ENCODE data around the gene CCDC85C.

The CCDC85C gene

GRCh38 chr14:99628887-99629618, 25.0 kb upstream of the CCDC85C start:
- DNase-seq: peak; percentile 44 to 57

DNA sequence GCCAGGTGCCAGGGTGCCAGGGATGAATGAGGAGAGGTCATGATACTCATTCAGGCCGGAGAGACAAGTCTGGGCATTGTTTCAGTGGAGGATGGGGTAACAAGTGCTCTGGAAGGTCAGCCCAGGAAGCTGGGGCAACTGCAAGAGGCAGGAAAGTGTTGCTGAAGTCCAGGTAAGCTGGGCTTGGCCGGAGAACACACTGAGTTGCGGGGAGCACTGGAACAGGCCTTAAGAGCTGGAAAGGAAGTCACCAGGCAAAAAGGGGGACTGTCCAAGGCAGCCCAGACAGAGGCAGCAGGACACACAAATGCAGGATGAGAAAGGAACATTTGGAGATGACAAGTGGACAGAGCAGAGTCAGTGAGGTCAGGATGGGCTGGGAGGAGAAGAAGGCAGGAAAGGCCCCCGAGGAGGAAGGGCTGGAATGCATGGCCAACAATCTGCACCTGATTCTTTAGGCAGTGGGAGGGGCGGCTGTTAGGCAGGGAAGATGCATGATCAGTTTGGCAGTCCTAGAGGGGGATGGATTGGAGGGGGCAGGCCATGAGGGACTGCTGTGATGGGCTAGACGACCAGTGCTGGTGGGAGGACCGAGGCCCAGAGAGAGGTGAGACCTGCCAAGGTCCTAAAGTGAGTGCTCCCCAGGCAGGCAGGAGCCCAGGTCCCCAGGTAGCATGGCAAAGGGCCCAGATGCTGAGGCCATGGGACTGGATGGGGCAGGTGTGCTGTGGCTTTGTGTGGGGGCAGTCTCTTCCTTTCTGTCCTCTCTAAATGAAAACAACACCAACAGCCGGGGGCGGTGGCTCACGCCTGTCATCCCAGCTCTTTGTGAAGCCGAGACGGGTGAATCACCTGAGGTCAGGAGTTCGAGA, 23.7 kb upstream of the CCDC85C start:
- DNase-seq: no peak

DNA sequence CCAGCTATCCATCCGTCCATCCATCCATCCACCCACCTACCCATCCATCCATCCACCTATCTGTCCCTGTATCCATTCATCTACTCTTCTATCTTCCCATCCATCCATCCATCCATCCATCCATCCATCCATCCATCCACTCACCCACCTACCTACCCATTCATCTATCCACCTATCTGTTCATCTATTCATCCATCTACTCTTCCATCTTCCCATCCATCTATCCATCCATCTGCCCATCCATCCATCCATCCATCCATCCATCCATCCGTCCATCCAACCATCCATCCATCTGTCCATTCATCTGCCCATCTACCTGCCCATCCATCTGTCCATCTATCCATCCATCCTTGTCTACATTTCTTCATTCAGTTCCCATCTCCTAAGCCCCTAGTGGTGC, 23.1 kb upstream of the CCDC85C start:
- no peak for DNase-seq

- no peak for DNase-seq
Observed at GRCh38 chr14:99626041-99626648, 22.1 kb upstream of the CCDC85C start.

GRCh38 chr14:99625476-99625875, 21.5 kb upstream of the CCDC85C start:
- DNase-seq: no peak

DNA sequence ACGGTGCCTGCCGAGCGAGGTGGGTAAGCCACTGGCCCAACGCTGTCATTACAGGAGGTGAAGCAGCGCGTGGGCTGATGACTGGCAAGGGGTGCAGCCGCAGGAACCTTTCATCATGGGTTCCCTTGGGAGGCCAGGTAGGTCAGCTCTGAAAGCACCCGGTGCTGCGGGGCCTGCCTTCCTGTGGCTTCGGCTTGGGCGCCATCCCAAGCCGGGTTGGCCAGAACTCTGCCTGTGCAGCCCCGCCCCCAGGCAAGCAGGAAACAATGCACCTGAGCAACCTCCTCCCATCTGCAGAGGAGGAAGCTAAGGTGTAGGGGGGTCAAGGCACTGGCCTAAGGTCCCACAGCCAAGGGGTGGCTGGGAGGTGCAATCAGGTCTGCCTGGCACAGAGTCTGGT, 21.0 kb upstream of the CCDC85C start:
- DNase-seq: no peak

DNA sequence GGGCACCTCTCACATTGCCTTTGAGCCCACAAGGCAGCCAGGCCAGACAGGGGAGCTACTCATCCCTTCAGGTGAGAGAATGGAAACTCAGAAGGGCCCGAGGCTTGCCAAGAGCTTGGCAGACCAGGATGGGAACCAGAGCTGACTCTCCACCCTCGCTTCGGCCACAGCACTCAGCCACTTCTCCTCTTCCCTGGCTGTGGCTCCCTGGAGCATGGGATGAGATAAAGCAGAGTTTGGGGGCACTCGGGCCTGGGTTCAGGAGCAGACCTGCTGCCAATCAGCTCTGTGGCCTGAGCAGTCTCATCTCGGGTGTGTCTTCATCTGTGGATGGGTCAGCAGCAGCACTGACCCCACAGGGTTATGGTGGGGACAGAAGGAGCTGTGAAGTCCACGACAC, 20.0 kb upstream of the CCDC85C start:
- no peak for DNase-seq

GRCh38 chr14:99621948-99622347, 17.9 kb upstream of the CCDC85C start:
- no peak for DNase-seq

GRCh38 chr14:99619835-99620834, 16.1 kb upstream of the CCDC85C start:
- no peak for DNase-seq

GRCh38 chr14:99616832-99617800, 13.1 kb upstream of the CCDC85C start:
- DNase-seq: no peak

GRCh38 chr14:99615497-99616157, 11.6 kb upstream of the CCDC85C start:
- no peak for DNase-seq

DNA sequence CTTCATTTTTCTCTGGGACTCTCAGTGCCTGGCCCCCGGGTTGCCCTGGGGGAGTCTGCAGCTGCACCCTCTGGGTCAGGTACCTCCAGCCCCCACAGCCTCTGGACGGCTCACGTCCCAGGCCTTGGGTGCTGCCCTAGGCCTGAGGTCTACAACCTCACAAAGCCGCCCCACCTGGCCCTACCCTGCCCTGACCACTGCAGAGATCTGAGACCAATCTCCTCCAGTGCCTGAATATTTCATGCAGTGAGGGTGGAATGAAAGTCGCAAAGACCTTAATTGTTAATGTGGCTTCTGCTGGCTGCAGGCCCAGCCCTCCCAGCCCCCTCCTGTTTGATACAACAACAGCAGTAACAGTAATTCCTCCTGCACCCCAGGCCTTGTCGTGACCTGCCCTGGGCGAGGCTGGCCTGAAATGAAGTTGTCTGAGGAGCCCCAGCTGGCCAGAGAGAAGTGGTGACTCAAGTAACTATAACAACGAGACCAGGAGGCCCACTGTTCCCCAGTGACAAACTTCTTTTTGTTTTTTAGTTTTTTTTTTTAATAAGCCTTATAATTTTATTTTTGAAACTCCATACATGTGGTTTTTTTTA, 8.8 kb upstream of the CCDC85C start:
- DNase-seq: no peak

GRCh38 chr14:99612071-99612737, 8.2 kb upstream of the CCDC85C start:
- DNase-seq: no peak

- no peak for DNase-seq
Observed at GRCh38 chr14:99611646-99612045, 7.6 kb upstream of the CCDC85C start.

DNA sequence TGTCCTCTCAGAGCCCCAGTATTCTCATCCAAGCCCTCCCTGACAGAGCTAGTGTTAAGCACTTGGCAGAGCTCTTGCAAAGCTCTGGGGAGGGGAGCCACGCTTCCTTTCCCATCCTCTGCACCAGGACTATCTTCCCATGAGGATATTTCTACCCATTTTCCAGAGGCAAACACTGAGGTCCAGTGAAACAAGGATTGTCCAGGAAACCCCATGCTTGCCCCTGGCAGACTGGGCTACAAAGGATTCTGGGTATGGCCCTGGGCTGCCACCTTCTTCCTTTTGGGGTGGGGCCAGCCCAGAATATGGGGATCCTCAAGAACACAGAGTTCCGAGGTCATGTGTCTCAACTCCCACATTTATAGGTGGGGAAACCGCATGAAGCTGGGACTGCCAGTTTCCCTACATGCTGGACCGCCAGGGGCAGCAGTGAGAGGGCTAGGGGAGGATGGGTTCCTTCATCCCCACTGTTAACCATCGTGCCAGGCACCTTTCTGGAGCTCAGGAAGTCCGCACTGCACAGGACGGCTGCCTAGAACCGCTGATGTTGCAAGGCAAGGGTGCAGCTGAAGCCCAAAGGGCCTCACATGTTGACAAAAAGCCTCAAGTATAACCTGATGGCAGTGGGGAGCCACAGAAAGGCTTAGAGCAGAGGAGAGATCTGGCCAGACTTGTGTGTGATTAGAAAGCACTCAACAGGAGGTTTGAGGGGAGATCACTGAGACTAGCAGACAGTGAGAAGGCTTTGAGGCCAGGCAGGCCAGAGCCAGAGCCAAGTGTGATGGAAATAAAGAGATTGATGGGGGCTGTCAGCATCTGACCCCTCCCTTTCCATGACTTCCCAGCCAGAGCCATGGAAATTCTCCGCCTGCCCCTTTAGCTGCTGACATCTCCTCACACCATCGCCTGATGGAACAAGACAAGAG, 5.5 kb upstream of the CCDC85C start:
- peak in 1 of 2 experiments; percentile 22 for DNase-seq

GRCh38 chr14:99608591-99608990, 4.6 kb upstream of the CCDC85C start:
- DNase-seq: no peak

DNA sequence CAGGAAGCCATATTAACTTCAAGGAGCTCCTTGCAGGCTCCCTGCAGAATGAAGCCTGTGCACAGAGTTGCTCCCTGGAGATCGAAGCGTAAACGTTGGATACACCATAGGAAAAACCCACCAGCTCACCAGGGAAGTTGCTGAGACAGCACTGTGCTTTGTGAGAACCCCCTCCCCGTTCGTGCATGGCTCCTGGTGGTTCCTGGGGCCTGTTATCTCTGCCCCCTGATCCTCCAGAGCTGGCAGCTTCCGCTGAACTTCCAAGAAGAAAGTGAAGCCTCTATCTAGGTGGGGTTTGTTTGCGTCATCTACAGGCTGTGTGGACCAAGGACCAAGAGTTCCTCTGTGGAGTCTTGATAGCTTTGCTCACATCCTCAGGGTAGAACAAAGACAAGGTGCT, 2.4 kb upstream of the CCDC85C start:
- DNase-seq: no peak

DNA sequence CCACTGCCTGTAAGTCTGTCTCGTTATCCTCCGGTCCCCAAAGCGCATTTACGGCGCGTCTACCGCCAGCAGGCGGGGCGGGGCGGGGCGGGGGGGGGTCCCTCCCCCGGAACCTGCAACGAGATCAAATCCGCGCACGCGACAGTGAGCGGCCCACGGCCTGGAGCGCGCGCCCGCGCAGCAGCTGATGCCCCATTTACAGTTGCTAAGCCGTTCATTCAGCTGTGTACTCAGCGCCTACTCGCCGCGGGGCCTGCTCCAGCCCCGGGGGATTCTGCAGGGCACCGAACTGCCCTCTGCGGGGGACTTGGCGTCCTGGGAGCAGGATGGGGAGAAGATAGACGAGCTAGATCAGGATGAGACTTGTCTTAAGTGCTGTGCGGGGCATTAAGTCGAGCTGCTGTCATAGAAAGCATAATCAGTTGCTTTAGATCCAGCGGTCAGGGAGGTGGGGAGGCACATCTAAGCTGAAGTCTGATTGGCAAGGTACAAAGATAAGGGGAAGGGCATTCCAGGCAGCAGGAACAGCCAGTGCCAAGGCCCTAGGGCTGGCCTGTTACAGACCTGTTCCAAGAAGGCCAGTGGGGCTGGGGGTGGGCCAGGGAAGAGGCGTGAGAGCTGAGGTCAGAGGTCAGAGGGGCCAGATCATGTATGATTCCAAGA, 1.4 kb upstream of the CCDC85C start:
- peak; percentile 71 to 85 for DNase-seq
